Fibroblast of mammary gland (primary cell): ENCODE data around the gene USP25.

Experiments
- DNase-seq: peaks from one replicate; pipeline ENCODE4 v3.0.0-alpha.2; 2010; ENCODE audit warnings: low read depth
- H3K4me3 ChIP-seq: 2 replicates; pipeline ENCODE4 v1.5.1; 2011; ENCODE audit warnings: low read depth, mild to moderate bottlenecking, low read length, moderate library complexity; ENCODE audit not compliant: control insufficient read depth
- TF ChIP-seq, protein P1 (sequence below): conservative IDR thresholded peaks from 2 replicates; pipeline ENCODE4 v1.5.1; 2011; ENCODE audit warnings: low read depth, low read length, inconsistent platforms; ENCODE audit not compliant: control insufficient read depth, insufficient read depth

USP25 gene

DNA sequence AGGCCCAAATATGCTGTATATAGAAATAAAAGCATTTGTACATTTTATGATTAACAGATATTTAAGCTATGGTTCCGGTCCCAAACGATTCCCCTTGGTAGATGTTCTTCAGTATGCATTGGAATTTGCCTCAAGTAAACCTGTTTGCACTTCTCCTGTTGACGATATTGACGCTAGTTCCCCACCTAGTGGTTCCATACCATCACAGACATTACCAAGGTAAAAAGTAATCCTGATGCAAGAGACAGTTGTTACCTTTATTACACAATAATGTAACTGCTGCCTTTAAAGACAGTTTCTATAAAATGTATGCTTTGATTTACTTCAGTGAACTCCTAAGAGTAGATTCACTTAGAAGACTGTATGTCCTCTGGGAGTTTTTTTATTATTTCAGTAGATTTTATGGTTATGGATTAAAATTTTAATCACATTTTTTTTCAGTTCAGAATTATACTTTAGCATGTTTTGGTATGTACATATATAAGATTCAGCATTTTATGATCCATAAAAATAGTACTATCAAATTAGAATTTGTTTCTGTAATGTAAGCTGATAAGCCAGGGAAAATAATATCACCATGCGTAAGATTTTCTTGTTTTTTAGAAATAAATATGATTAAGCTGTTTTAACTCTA lies 96.5 kb downstream of the USP25 start:
- no peak overlapping the region for H3K4me3 ChIP-seq
- TF ChIP-seq, protein P1, sequence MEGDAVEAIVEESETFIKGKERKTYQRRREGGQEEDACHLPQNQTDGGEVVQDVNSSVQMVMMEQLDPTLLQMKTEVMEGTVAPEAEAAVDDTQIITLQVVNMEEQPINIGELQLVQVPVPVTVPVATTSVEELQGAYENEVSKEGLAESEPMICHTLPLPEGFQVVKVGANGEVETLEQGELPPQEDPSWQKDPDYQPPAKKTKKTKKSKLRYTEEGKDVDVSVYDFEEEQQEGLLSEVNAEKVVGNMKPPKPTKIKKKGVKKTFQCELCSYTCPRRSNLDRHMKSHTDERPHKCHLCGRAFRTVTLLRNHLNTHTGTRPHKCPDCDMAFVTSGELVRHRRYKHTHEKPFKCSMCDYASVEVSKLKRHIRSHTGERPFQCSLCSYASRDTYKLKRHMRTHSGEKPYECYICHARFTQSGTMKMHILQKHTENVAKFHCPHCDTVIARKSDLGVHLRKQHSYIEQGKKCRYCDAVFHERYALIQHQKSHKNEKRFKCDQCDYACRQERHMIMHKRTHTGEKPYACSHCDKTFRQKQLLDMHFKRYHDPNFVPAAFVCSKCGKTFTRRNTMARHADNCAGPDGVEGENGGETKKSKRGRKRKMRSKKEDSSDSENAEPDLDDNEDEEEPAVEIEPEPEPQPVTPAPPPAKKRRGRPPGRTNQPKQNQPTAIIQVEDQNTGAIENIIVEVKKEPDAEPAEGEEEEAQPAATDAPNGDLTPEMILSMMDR, result peak; percentile 66
- peak; percentile 64 for DNase-seq

DNA sequence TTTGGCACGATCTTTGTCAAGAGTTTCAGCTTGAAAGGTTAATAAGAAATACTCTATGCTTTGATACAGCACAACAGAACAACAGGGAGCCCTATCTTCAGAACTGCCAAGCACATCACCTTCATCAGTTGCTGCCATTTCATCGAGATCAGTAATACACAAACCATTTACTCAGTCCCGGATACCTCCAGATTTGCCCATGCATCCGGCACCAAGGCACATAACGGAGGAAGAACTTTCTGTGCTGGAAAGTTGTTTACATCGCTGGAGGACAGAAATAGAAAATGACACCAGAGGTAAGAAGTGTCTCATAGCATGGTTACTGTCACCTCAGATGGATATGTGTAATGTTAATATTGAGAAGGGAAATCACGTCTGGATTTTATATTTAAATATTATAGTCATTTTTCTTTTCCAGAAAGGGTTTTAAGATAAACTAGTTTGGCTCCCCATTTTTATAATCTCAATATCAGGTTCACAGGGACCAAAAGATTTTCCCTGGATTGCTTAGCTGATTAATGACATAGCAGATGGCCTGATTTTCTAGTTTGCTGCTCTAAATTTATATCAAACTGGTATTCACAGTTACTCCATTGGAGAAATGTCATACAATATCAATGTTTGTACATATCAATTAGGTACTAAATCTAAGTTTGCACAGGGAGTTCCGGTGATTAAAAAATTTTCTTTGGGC lies 97.3 kb downstream of the USP25 start:
- DNase-seq, result no peak
- no peak overlapping the region for H3K4me3 ChIP-seq
- TF ChIP-seq, protein P1, result no peak

DNA sequence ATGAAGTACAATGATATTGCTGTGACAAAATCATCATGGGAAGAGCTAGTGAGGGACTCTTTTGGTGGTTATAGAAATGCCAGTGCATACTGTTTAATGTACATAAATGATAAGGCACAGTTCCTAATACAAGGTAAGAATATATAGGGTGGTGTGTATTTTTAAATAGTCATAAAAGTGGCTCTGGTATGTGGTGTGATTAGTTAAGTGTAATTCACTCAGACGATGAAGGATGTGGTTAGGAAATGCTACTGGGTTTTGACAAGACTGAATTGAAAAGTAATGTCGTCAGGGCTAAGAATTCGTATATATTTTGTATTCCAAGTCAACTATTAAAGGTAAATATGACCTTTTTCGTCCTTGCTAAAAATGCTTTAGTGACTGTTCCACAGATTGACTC lies 101.7 kb downstream of the USP25 start:
- TF ChIP-seq, protein P1, result no peak
- no peak overlapping the region for H3K4me3 ChIP-seq
- no peak for DNase-seq

DNA sequence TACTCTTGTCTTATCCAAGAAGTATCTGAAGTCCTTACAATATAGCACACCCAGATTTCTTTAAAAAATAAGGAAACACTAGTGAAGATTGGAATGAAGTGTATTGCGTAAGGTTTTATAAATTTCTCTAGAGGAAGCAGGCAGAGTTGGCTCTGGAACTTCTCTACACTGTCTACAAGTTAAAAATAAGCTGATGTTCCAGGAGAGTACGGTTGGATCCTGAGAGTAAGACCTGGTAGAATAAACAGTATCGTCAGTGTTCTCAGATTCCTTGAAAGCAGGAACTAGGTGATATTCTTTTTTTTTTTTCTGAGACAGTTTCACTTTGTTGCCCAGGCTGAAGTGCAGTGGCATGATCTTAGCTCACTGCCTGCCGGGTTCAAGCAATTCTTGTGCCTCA lies 107.9 kb downstream of the USP25 start:
- TF ChIP-seq, protein P1, result no peak
- H3K4me3 ChIP-seq, result no peak overlapping the region
- DNase-seq, result peak; percentile 59

DNA sequence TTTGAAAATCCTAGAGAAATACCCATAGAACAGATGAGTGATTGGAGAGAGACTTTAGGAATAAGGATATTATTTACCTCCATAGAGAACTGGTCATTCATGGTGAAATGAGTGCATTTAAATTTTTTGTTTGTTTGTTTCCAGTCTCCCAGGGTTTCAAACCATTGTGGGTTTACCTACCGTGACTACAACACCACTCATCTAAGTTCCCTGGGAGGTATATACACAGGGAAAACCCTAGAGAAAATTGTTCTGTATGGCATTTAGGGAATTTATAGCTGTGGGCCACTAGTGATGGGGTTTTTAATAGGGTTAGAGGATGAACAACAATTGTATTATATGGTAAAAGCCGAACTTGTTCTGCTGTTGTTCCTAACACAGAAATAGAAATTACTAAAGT lies 109.2 kb downstream of the USP25 start:
- TF ChIP-seq, protein P1, result no peak
- no peak for DNase-seq
- no peak overlapping the region for H3K4me3 ChIP-seq

DNA sequence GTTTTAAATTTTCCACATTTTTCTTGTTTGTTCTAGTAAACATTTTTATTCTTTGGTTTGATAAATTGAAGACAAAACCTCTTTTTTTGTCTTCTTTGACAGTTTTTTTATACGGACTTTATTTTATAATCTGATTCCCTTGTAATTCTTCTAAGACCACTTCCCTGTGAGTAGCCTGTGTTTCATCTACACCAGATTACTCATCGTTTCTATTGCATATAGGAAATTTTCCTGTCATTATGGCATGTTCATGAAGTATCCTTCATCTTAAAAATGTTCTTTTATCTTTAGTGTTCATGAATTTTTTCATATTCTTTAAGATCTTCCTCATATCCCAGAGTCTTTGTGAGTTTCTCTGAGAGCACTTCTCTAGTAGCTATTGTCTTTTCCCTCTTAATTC lies 109.8 kb downstream of the USP25 start:
- TF ChIP-seq, protein P1, result no peak
- DNase-seq, result peak; percentile 38
- H3K4me3 ChIP-seq, result no peak overlapping the region
